ENCODE measurements around the gene NUB1.
A peak's percentile ranks its signal among the peaks of the same experiment; 100 is the strongest.

NUB1 gene

DNA sequence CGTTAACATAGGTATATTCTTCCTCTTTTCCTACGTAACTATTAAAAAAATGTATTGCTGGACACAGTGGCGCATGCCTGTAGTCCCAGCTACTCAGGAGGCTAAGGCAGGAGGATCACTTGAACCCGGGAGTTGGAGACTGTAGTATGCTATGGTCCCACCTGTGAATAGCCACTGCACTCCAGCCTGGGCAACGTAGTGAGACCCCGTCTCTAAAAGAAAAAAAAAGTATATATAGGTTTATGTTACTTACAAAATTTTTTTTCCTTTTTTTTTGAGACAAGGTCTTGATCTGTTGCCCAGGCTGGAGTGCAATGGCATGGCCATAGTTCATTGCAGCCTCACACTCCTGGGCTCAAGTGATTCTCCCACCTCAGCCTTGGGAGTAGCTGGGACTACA is 5.6 kb downstream of the NUB1 start:
- no peak for DNase-seq

DNA sequence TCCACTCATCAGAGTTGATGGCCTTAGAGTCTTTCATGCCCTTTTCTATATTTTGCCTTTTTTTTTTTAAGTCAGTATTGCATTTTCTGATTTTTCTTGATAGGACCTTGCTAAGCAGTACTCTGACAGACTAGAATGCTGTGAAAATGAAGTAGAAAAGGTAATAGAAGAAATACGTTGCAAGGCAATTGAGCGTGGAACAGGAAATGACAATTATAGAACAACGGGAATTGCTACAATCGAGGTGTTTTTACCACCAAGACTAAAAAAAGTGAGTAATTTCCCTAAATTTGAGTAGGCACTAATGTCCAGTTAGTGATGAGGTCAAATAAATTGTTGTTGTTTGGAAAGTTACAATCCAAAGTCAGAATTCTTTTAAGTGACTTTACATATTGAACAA is 7.4 kb downstream of the NUB1 start:
- no peak for DNase-seq

DNA sequence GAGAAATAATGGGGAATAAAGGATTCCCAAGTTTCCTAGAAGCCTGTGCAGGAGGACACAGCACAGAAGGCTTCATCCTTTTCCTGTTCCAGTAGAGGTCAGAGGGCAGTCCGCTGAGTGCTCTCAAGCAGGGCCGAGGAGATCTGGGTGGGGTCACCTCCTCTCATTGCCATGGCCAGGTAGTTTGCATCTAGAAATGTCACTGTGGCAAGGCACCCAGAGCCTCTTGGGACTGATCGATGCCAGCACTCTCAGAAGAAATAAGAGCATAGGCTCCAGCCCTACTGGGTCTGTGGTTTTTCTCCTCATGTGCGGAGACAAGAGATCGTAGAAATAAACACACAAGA is 7.9 kb downstream of the NUB1 start:
- DNase-seq: no peak

DNA sequence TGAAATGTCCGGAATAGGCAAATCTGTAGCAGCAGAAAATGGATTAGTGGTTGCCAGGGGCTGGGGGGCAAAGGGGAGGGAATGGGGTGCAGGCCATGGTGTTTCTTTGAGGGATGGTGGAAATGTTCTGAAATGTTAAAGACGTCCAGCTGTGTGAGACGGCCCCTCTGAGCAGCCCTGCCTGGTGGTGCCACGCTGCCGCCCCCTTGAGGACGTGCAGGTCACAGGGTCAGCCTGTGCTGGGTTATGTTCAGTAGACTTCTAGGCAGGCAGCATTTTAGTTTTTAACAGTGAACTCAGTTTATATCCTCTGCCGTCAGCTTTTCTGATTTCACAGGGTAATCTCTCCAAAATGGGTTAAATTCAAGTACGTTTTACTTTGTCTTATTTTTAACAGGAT is 9.4 kb downstream of the NUB1 start:
- DNase-seq: no peak

DNA sequence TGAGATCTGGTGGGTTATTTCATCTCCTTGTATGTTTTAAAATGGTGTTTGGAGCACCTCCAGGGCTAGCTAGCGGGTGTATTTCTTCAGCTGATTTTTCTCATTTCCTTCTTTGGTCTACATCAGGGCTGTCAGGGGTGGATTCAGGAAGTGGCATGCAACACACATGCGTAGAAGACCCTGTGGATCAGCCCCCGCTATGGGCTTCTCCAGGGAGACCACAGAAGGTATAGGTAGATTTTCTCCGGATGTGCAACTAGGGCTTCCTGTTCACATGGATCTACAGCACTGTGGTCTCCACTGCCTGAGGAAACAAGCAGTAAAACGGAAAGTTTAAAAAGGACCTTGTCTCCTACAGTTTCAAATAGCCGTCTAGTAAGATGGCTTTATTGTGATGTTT is 10.4 kb downstream of the NUB1 start:
- DNase-seq: no peak

DNA sequence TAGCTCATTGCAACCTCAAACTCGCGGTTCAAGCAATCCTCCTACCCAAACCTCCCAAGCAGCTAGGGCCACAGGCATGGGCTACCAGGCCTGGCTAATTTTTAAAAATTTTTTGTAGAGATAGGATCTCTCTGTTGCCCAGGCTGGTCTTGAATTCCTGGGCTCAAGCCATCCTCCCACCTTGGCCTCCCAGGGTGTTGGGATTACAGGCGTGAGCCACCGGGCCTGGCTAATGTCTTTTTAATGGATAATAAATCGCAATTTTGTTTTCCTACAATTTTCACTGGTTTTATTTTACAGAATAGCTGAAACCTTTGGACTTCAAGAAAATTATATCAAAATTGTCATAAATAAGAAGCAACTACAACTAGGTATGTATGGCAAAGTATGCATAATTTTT is 10.9 kb downstream of the NUB1 start:
- no peak for DNase-seq

DNA sequence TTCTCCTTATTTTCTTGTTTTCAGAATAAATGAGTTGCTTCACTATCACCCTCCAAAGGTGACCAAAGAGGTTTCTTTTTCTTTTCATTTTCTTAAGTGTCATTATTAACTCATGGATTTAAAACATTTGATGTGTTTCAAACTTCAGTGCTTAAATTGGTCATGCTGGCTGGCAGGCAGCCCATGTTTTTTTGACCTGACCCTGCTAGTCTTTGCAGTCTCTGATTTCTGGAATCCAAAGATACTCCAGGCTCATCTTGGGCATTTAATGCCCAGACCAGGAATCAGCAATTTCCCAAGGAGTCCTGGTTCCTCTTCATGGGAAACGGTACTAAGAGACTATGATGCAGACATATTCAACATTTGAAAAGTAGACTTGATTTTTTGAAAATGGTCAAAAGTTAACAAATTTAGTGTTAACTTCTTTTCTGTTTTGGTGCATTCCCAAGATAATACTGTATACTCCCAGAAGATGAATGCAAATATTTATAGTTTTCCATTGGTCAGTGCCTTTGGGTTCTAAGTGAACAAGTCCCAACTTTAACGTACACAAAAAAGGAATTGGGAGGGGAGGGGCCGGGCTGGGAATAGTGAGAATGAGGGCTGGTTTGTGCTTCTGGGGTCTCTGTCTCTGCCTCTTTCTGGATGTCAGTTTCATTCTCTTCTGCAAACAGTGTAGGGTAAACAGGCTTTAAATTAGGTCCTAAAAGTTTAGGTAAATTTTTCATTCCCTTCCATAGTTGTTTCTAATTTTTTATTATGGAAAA is 19.8 kb downstream of the NUB1 start:
- DNase-seq: no peak

DNA sequence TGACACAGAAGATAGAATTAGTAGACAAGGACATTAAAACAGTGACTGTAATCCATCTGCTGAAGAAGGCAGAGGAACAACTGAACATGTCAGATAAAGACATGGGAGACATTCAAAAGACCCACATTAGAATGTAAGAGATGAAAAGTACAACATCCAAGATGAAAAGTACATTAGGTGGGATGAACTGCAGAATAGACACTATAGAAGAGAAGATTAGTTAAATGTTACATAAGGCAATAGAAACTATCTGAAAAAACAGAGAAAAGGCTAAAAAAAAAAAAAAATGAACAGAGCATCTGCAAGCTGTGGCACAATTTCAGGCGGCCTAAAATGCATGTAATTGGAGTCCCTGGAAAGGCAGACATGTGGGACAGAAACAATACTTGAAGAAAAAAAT is 21.6 kb downstream of the NUB1 start:
- no peak for DNase-seq

DNA sequence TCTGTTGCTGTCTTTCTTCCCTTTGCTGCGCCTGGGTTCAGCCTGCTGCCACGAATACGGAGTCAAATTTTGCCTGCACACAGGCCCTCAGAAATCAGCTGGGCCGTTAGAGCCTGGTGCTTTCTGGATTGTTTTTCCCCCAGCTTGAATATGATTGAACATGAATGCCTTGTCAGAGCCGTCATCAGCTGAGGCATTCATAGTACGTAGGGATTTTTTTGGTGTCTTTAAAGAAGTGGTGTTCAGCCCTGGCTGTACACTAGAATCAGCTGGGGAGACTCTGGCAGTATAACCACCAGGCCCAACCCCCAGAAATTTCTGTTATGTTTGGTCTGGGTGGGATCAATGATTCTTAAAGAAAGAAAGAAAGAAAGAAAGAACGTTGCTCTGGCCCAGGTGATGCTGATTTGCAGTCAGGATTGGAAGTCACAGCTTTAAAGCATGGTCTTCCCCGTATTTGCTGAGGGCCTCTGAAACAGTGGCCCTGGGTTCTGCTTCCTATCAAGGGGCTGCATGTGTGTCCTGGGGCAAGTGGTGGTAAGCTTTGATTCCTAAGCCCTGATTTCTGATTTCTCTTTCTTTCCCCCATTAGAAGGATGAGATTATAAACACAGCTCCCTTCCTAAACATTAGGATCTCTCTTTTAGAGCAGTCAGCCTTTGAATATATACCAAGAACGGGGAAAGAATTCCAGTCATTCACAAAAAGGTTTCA is 24.7 kb downstream of the NUB1 start:
- DNase-seq: no peak

DNA sequence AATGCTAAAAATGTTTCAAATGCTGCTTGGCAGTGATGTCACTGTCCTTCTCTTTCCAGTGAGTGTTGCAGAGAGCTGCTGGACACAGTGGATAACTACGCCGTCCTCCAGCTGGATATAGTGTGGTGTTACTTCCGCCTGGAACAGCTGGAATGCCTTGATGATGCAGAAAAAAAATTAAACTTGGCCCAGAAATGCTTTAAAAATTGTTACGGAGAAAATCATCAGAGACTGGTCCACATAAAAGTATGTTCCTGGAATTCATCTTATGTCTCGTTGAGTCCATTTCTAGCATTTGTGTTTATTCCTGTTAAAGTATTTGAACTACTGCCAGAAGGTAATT is 25.2 kb downstream of the NUB1 start:
- DNase-seq: no peak

DNA sequence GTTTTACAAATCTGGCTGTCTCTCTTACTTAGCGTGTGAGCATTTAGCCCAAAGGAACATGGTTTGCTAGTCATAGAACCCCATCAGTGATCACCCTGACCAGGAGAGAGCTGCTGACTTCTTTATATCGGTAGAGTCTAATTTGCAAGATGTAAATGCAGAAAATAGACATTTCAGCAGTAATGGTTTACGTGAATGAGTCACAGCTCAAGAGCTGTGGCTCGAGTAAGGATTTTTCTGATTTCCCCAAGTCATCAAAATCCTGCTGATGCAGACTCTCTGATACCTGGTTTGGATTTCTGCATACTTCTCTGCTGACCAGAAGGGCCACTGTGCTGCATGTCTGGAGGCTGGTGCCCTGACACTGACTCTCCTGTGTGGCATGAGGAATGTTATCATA is 25.7 kb downstream of the NUB1 start:
- no peak for DNase-seq

DNA sequence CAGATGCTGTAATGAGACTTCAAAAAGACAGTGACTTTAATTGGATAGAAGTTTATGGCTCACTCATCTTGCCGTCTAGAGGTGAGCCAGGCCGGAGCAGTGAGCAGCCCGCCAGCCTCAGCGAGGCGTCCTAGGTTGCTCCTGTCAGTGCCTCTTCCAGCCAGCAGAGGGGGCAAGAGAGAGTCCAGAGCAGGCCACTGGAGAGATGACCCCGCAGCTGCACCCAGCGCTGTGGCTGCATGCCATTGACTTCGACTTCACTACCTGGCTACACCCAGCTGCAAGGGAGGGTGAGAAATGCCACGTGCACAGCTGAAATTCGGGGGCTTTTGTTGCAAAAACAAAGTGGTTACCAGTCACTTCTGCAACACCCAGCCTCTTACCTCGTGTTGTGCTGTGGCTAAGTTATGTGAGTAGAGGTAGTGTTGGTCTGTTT is 26.5 kb downstream of the NUB1 start:
- DNase-seq: peak; percentile 68

DNA sequence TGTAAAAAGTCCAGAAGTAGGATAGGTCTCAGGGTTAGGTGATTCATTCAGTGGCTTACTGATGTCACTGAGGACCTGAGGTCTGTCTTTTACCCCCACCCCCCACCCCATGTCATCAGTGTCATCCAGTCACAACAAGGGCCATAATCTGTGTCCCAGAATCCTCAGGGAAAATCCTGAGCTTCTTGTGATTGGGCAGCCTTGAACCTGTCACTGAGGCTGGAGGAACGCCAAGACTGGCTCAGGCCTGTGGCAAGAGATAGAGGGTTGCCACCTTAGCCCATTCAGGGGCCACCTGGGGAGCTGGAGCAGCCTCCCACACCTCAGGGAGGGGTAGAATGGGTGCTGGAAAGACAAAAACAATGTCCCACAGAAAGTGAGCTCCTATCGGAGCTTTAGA is 29.7 kb downstream of the NUB1 start:
- DNase-seq: no peak

DNA sequence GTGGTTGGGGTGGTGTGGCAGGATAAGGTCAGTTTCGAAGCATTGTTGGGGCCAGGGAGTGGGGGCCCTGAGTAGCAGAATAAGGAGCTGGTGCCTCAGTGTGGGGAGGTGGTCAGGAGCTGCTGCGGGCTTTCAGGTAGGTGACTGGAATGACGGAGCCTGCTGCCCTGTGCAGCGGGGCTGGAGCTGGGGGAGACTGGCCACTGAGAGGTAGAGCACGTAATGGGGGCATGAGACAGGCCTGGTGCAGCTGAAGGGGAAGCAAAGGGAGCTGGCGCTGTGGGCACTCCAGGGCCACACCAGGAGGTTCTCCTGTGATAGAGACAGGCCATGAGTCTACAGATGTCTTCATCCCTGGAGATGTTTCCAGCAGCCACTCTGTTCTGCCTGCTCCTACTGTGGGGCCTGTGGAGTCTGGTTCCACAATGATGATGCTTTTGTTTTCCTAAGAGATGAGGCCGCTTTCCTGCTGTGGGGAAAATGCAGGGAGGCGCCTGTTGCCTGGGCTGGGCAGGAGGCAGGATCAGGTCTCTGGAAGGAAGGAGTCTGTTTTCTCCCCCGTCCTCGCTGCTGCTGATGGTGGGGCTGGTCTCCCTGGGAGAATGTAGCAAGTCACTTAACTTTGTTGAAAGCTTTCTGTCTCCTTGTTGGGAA is 31.1 kb downstream of the NUB1 start:
- peak; percentile 71 for DNase-seq

DNA sequence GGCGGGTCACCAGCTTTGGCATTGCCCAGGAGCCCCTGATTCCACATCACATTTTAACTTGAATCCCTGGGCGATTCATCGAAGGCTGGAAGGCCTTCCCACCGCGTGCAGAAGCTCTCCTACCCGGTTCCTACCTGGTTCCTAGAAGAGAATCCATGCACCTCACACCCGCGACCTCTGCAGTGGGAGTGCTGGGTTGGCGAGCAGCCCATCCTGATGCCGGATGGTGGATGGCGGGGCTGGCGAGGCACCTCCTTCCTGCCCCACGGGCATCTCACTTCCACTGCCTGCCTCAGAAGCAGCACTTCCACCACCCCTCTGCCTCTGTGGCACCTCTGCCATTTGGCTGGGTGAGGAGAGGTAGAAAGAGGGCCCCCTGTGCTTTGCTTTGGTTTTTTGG is 32.0 kb downstream of the NUB1 start:
- DNase-seq: no peak

DNA sequence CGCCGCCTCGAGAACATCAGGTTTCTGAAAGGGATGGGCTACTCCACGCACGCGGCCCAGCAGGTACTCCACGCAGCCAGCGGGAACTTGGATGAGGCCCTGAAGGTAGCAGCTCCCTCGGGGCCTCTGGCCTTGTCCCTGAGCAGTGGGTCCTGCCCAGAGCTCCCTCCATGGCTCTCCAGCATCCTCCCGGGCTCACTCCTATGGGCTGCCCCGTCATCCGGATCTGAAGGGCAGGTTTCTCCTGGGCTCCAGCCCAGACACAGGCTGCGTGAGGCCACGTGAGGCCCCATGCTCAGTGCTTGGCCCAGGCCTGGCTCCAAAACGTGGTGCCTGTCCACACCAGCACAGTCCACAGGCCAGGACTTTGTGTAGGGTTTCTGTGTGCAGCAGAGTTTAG is 32.5 kb downstream of the NUB1 start:
- no peak for DNase-seq

DNA sequence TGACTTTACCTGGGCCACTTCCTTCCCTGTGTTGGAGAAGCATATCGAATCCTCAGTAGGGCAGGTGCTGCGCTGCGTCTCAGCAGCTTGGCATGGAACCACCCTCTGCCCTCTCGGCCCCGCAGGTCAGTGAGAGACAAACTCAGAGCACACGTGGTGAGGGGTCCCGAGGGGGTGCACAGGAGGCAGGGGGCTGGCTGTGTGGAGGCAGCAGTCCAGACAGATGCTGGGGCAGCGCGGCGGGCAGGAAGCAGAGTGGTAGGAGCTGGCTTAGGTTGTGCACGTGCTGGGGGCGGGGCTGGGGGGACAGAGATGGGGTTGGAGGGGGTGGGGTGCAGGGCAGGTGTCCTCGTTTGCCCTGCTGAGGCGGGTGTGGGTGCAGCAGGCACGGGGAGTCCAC is 33.1 kb downstream of the NUB1 start:
- no peak for DNase-seq

DNA sequence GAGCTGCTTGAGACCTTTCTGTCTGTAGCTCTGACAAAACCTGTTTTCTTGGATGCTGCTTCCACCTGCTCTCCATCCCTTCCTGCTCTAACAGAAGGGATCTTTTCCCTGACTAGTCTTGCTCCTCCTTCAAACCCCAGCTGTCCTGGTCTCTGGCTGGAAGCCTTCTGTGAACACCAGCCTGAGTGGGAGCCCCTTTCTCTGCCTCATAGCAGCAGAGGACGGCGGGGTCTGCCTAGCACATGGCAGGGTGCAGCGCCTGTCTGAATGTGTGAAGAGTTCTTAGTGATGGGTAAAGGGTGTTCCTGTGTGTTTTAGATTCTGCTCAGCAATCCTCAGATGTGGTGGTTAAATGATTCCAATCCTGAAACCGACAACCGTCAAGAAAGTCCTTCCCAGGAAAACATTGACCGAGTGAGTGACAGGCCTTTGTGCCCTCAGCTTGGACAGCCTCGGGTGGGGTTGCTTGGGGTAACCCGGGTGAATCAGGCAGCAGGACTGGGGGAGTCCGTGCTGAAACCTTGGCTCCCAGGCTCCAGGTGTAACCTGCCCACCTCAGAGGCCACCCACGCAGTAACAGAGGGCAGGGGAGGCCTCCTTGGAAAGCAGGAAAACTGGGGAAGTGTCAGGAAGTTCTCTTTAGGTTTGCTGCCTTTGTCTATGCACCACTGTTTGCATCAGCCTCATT is 34.1 kb downstream of the NUB1 start:
- DNase-seq: no peak

DNA sequence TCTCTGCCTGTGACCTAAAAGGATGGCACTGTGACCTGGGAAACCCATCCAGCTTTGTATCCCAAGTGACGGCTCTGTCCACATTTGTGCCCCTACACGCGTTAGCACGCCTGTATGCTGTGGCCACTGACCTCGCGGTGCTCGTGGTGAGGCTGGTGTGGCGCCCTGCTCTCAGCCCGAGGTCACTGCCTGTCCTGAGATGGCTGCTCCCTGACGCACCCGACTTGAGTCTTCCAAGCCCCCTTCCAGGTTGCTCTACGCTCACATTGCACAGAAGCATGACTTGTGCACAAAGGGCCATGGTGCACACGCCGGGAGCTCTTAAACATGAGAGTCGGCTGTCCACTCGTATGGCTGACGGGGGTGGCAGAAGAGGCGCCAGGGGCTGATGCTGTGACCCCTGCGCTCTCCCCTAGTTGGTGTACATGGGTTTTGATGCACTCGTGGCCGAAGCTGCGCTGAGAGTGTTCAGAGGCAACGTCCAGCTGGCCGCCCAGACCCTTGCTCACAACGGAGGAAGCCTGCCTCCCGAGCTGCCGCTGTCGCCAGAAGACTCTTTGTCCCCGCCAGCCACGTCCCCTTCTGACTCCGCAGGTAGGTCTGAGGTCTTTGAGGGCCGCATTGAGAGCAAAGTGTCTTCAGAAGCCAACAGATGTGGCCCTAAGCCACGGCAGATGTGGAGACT is 34.7 kb downstream of the NUB1 start:
- DNase-seq: no peak

DNA sequence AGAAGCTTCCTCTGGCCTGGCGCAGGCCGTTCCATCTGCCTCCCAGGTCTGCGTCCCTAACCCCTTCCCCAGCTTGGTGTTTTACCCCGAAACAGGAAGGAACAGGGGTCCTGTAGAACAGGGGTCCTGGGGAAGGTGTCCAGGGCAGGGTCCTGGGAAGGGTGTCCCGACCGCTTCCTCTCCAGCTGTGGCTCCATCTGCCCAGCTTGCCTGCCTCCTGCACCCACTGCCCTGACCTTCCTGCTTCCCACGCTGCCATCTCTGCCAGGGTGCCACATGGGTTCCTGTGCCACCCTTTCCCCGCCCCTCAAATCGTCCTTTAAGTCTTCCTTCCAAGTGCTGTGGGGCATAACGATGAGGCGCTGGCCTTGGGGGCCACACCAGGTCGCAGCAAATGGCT is 35.8 kb downstream of the NUB1 start:
- no peak for DNase-seq

DNA sequence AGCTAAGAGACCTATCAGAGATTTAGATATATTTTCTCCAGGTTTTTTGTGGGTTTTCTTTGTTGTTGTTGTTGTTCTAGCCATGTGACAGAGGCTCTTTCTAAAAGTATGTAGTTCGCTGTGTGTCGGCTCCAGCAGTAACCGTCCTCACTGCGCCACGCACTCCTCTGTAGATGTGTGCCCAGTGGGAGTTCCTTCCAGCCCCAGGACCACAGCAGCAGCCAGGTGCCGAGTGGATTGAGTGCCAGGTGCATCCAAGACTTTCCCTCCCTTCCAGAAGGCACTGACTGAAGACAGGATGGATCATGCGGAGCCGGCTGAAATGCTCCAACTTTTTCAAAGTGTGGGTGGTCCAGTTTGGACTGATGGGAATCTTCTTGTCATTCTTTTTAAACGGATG is 36.4 kb downstream of the NUB1 start:
- DNase-seq: no peak

DNA sequence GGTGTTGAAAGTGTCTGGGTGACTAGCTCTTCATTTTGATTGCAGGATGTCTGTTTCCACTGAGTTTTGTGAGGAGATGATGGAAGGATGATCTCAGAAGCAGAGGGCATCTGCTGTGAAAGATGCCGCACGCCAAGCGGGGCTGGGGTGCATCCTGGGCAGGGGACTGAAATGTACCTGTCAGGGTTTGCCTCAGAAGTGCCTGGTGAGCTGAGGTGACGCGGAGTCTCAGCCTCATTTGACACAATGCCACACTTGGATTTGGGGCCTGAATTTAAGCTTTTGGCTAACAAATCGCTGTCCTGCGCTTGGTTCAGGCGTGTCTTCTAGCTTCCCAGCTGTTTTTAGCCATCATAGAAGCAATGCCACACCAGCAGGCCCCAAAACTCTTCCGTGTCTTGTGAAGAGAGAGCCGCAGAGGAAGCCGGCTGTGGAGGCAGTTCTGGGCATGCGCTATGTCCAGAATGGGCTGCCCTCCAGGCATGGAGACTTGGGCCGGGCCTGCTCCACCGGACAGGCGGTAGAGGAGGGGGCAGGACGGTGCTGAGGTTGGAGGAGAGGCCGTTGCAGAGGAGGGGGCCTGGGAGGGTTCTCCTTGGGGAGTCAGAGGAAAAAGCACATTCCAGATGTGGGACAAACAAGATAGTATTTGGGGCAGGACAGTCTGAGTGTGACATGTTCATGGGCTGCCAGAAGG is 37.0 kb downstream of the NUB1 start:
- no peak for DNase-seq

DNA sequence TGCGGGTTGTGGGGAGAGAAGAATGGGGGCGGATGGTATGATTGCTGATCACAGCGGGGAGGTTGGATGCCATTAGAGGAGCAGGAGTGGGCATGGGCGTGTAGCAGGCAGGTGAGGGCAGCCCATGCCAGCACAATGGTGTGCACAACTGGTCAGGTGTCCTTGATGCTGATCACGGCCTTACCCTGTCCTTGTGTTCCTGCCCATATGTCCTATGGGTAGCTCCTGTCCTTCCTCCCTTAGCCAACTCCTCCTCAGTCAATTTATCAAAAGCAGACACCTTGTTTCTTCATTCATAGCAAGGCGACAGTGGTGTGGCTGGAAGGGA is 37.5 kb downstream of the NUB1 start:
- DNase-seq: no peak
